Epithelial cell of proximal tubule (primary cell): ENCODE data around the gene APCDD1. TPM values are rescaled to one million over a fixed set of nuclear protein-coding genes. Genes with fewer than 3 reads are reported as not detected.

Source experiments
- DNase-seq: peaks from one replicate; pipeline ENCODE4 v3.0.0-alpha.2; 2011; ENCODE audit warnings: low read depth
- H3K4me3 ChIP-seq: 2 replicates; pipeline ENCODE4 v1.5.1; 2011; ENCODE audit warnings: low read depth, mild to moderate bottlenecking, low read length
- total RNA-seq: library from RNA; depleted of rRNA; stranded (reverse); fragments of >200 nt; gene quantifications from 2 replicates; pipeline ENCODE4 v1.2.3, GENCODE V29; 2015
- TF ChIP-seq, protein P1 (sequence below): conservative IDR thresholded peaks from 2 replicates; pipeline ENCODE4 v1.5.1; 2012; ENCODE audit warnings: low read depth, mild to moderate bottlenecking, low read length

Gene APCDD1
- total RNA-seq, 1 donor from 2014 or later, result not detected

DNA sequence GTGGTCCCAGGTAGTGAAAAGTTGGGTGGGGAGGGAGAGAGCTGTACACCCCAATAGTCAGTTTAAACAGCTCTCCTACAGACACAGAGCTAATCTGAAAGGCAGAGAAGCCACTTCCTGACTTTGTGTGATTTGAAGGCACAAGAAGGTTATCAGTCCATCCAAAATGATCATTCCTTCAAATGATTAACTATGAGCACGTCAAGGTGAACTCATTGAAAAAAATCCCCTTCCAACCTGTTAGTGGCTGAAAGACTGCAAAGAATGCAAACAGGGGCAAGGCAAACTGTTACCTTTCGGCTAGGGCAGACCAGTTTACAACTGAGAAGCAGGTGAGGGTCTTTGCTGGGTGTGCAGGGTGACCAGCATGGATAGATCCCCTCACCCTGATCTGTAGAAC is 22.8 kb upstream of the APCDD1 start:
- no peak for DNase-seq
- TF ChIP-seq, protein P1, sequence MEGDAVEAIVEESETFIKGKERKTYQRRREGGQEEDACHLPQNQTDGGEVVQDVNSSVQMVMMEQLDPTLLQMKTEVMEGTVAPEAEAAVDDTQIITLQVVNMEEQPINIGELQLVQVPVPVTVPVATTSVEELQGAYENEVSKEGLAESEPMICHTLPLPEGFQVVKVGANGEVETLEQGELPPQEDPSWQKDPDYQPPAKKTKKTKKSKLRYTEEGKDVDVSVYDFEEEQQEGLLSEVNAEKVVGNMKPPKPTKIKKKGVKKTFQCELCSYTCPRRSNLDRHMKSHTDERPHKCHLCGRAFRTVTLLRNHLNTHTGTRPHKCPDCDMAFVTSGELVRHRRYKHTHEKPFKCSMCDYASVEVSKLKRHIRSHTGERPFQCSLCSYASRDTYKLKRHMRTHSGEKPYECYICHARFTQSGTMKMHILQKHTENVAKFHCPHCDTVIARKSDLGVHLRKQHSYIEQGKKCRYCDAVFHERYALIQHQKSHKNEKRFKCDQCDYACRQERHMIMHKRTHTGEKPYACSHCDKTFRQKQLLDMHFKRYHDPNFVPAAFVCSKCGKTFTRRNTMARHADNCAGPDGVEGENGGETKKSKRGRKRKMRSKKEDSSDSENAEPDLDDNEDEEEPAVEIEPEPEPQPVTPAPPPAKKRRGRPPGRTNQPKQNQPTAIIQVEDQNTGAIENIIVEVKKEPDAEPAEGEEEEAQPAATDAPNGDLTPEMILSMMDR, result no peak
- no peak overlapping the region for H3K4me3 ChIP-seq

DNA sequence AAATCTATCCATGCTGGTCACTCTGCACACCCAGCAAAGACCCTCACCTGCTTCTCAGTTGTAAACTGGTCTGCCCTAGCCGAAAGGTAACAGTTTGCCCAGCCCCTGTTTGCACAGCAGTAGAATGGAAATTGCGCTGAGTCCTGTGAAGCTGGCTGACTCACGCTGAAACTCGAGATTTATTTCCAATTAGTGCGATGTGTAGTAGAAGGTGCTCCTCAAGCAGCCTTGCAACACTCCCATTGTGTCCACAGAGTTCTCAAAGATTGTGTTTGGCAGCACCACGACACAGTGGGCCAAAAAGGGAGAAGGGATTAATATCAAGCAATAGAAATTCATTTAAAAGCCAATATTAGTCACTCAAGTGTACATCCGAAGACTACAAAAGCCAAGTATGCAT is 21.7 kb upstream of the APCDD1 start:
- TF ChIP-seq, protein P1, result no peak
- DNase-seq, result no peak
- no peak overlapping the region for H3K4me3 ChIP-seq

DNA sequence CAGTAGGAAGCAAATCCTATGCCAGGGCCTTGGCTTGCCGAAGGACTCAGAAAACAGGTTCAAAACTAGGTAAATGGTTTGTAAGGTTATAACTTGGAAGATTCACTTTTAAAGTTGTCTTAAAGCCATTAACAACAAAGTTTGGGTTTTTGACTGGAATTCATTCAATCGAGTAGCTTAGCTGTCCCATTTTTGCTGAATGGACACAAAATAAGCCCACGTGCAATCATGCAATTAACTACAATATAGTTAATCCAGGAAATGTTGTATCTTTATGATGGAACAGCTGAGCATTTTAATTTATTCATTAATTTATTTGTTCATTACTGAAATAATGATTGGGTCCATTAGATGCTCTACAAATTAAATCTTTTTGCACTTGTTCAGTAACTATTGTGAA is 18.3 kb upstream of the APCDD1 start:
- DNase-seq, result no peak
- TF ChIP-seq, protein P1, result no peak
- no peak overlapping the region for H3K4me3 ChIP-seq

DNA sequence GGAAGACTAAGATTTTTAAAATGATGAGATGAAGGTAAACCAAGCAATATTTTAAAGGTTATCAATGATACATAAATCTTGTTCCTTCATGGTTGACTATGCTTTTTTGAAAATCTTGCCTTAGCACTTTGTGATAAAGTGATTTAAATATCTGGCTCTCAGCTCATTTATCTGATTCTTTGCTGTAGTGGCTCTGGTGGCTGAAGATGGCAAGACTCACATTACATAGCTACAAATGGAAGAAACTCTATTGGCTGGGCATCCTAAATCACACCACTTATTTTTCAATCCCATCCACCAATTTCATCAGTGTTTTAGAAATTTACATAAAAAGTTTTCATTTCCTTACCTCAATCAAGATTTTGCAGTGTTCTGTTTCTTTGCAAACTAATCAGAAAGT is 16.6 kb upstream of the APCDD1 start:
- no peak overlapping the region for H3K4me3 ChIP-seq
- TF ChIP-seq, protein P1, result no peak
- no peak for DNase-seq

DNA sequence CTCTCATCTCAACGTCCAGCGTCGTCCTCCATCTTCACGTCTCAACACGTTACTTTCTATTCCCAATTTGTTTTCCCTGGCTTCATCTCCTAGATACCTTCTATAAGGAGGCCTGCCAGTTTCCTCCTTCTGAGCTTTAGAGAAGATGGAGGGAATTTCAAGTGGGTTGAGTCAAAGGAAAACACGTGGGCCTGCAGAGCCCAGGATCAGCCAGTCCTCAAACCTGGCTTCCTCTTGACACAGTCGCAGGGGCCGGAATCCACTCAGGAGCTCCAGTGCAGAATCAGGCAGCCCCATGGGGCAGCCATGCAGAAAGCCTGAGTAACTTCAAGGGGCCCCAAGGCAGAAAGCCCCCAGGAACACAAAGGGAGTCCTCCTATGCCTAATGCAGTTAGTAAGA is 14.5 kb upstream of the APCDD1 start:
- TF ChIP-seq, protein P1, result no peak
- no peak for DNase-seq
- no peak overlapping the region for H3K4me3 ChIP-seq

DNA sequence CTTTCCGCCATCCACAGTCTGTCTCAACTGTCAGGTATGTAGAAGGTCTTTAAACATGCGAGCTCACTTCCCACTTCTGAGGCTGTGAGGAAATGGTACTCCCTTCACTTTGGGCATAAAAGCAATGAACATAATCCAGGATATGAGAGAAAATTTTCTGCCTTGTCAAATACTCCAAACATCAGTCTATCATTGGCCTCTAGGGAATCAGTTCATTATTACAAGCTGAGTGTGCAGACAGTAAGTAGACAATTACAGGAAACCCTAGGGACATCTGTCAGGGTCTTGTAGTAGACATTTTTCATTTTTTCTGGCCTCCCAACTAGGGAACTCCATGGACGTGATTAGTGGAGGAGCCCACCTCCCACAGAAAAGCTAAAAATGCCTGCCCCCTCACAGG is 13.6 kb upstream of the APCDD1 start:
- no peak for DNase-seq
- TF ChIP-seq, protein P1, result no peak

DNA sequence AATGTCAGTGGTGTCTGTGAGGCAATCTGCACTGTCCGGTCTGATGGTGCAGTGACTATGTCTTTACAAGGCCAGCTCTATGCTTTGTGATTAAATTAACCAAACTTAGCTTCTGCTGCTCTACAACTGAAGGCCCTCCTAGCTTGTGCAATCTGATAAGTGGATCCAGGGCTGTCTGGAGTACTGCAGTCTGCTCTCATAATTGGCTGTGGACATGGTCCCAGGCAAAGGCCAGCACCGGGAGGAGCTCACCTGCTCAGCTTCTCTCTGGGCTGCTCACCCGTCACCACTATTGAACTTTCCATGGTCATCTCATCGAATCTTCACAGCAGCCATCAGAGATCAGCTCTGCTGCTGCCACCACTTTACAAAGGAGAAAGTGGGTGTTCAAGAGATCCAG is 13.0 kb upstream of the APCDD1 start:
- H3K4me3 ChIP-seq, result no peak overlapping the region
- TF ChIP-seq, protein P1, result no peak
- DNase-seq, result no peak

More for the DNA sequence above, 13.6 kb upstream of the APCDD1 start:
- H3K4me3 ChIP-seq, result no peak overlapping the region
